Mesothelial cell of epicardium (in vitro differentiated cells): ENCODE results near the gene SPATS2L. TPM values are rescaled to one million over a fixed set of nuclear protein-coding genes. Genes with fewer than 3 reads are reported as not detected.

Source experiments
- DNase-seq, 2 experiments: peaks; one replicate each; pipeline ENCODE4 v3.0.0; 2021; ENCODE audit warnings: low spot score in 2 of 2; ENCODE audit not compliant: unreplicated experiment in 2 of 2
- H3K27ac Mint-ChIP-seq: 2 replicates; pipeline ENCODE4 v1.8.0; 2021; ENCODE audit warnings: mixed read lengths
- H3K27me3 Mint-ChIP-seq: 2 replicates; pipeline ENCODE4 v1.8.0; 2021; ENCODE audit warnings: low read depth, mixed read lengths
- H3K36me3 Mint-ChIP-seq: 2 replicates; pipeline ENCODE4 v1.8.0; 2021; ENCODE audit warnings: mixed read lengths
- H3K4me1 Mint-ChIP-seq: 2 replicates; pipeline ENCODE4 v1.8.0; 2021; ENCODE audit warnings: mixed read lengths
- H3K4me3 Mint-ChIP-seq: 2 replicates; pipeline ENCODE4 v1.8.0; 2021; ENCODE audit warnings: mild to moderate bottlenecking, moderate library complexity, mixed read lengths
- H3K9me3 Mint-ChIP-seq: 2 replicates; pipeline ENCODE4 v1.8.0; 2021; ENCODE audit warnings: mixed read lengths
- total RNA-seq: library from RNA; stranded (reverse); gene quantifications from 3 replicates; pipeline ENCODE4 v1.2.1, GENCODE V29; 2021
- TF ChIP-seq, protein P1 (sequence below): fragments of 200-600 bp; sonication (generic); IDR thresholded peaks from one replicate; pipeline ENCODE4 v1.5.0; 2021; ENCODE audit warnings: antibody characterized with exemption; ENCODE audit not compliant: unreplicated experiment

The SPATS2L gene
- total RNA-seq, 1 donor from 2014 or later = 84.8 TPM

DNA sequence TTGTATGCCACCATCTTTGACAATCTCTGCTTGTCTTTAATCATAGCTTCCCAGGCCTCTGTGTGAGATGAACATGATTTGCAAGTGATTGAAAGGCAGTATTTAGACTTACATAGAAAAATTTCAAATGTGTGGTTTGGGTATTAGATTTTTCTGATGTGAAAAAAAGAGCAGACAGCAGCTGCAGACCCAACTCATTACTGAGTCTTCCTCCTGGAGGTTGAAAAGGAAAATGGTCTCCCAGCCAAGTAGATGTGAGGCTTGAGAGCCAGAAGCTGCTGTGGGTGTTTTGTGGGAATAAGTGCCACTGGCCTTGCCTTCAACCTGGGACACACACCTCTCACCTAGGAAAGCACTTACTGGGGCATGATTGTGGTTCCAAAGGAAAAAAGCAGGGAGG is 110.9 kb downstream of the SPATS2L start:
- TF ChIP-seq, protein P1, sequence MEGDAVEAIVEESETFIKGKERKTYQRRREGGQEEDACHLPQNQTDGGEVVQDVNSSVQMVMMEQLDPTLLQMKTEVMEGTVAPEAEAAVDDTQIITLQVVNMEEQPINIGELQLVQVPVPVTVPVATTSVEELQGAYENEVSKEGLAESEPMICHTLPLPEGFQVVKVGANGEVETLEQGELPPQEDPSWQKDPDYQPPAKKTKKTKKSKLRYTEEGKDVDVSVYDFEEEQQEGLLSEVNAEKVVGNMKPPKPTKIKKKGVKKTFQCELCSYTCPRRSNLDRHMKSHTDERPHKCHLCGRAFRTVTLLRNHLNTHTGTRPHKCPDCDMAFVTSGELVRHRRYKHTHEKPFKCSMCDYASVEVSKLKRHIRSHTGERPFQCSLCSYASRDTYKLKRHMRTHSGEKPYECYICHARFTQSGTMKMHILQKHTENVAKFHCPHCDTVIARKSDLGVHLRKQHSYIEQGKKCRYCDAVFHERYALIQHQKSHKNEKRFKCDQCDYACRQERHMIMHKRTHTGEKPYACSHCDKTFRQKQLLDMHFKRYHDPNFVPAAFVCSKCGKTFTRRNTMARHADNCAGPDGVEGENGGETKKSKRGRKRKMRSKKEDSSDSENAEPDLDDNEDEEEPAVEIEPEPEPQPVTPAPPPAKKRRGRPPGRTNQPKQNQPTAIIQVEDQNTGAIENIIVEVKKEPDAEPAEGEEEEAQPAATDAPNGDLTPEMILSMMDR = no peak
- Mint-ChIP-seq H3K27ac (peak overlapping the region; percentile 64), H3K36me3 (peaks cover 31% of the 10 kb centered on the region)

DNA sequence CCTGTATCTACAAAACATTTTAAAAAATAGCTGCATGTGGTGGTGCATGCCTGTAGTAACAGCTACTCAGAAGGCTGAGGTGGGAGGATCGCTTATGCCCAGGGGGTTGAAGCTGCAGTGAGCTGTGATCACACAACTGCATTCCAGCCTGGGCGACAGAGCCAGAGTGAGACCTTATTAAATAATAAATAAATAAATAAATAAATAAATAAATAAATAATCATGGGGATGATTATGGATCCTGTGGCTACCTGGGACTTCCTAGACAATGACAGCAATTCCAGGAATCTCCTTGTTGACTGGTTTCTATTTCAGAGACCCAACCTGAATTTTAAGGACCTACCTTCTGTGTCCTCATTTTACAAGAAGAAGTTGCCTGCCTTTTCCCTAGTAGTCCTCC is 111.9 kb downstream of the SPATS2L start:
- H3K36me3 Mint-ChIP-seq = peaks cover 35% of the 10 kb centered on the region
- peaks cover 2% of the 10 kb centered on the region for H3K4me1 Mint-ChIP-seq
- no peak overlapping the region for H3K4me3 Mint-ChIP-seq
- TF ChIP-seq, protein P1 = no peak
- H3K27me3 Mint-ChIP-seq = no peaks in the 10 kb centered on the region
- H3K9me3 Mint-ChIP-seq = no peaks in the 10 kb centered on the region
- no peak overlapping the region for H3K27ac Mint-ChIP-seq
- no peak for DNase-seq

More for the DNA sequence above, 110.9 kb downstream of the SPATS2L start:
- Mint-ChIP-seq H3K4me1 (peaks cover 2% of the 10 kb centered on the region), H3K9me3 (no peaks in the 10 kb centered on the region), H3K4me3 (no peak overlapping the region), H3K27me3 (no peaks in the 10 kb centered on the region)
- DNase-seq = no peak

DNA sequence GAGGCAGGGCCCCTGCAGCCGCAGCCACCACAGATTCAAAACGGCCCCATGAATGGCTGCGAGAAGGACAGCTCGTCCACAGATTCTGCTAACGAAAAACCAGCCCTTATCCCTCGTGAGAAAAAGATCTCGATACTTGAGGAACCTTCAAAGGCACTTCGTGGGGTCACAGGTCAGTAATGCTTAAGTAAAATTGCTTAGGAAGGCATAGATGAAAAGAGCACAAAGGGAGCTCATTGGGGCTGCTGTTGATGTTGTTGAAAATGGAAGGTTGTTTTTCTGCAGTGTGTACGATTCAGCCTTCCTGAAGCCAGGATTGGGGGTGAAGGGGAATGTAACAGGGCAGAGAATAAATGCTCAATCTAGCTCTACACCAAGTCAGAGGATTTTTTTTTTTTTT is 112.8 kb downstream of the SPATS2L start:
- TF ChIP-seq, protein P1 = no peak

DNA sequence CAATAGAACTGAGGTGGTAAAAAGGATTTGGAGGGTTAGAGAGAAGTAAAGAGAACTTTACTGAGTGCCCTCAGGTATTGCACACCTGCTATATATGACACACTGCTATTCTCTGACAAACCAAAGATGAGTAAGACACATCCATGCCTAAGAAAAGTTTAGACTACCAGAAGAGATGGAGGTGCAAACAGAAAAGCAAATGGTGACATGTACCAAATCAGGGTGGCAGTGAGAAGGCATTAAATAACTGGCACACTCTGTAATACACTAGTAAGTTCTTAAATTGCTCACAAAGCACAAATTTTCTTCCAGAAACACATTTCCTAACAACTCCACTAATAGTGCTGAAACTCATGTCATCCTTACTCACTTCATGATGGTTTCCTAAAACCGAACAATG is 114.8 kb downstream of the SPATS2L start:
- Mint-ChIP-seq H3K4me3 (no peak overlapping the region), H3K27me3 (no peaks in the 10 kb centered on the region), H3K36me3 (peaks cover 43% of the 10 kb centered on the region), H3K27ac (no peak overlapping the region), H3K4me1 (peaks cover 9% of the 10 kb centered on the region), H3K9me3 (no peaks in the 10 kb centered on the region)
- TF ChIP-seq, protein P1 = no peak
- DNase-seq = no peak

More for the DNA sequence above, 112.8 kb downstream of the SPATS2L start:
- no peak overlapping the region for H3K27ac Mint-ChIP-seq
- H3K4me3 Mint-ChIP-seq = no peak overlapping the region
- no peaks in the 10 kb centered on the region for H3K27me3 Mint-ChIP-seq
- H3K4me1 Mint-ChIP-seq = peaks cover 2% of the 10 kb centered on the region
- peaks cover 36% of the 10 kb centered on the region for H3K36me3 Mint-ChIP-seq
- no peaks in the 10 kb centered on the region for H3K9me3 Mint-ChIP-seq
- DNase-seq = no peak

DNA sequence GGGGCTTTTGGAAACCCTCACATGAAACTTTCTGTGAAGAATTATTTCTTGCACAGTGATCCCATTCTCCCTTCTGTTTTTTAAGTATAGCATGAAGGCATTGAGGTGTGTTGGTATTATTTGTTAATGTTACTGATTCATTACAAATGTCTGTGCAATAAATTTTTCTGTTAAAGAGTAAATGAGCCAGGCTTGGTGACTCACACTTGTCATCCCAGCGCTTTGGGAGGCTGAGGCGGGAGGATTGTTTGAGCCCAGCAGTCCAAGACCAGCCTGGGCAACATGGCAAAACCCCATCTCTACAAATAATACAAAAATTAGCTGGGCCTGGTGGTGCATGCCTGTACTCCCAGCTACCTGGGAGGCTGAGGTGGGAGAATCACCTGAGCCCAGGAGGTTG is 115.6 kb downstream of the SPATS2L start:
- Mint-ChIP-seq H3K4me1 (peaks cover 9% of the 10 kb centered on the region), H3K36me3 (peaks cover 42% of the 10 kb centered on the region), H3K27me3 (no peaks in the 10 kb centered on the region), H3K27ac (no peak overlapping the region), H3K4me3 (no peak overlapping the region), H3K9me3 (no peaks in the 10 kb centered on the region)
- no peak for DNase-seq
- TF ChIP-seq, protein P1 = no peak
